H9 (cell line): ENCODE results near the gene KLK11. TPM values are rescaled to one million over a fixed set of nuclear protein-coding genes. Genes with fewer than 3 reads are reported as not detected.
A peak's percentile ranks its signal among the peaks of the same experiment; 100 is the strongest.

Experiments
- DNase-seq: peaks from one replicate; pipeline ENCODE4 v3.0.0-alpha.2; 2017
- H2AFZ ChIP-seq: one replicate; pipeline ENCODE4 v1.6.1; 2013; ENCODE audit warnings: mild to moderate bottlenecking, low read length, control low read depth, moderate library complexity
- H2AK5ac ChIP-seq: 2 replicates; pipeline ENCODE4 v1.6.1; 2013; ENCODE audit warnings: low read length, control low read depth, mixed read lengths; ENCODE audit not compliant: insufficient read length
- H2BK120ac ChIP-seq: one replicate; pipeline ENCODE4 v1.6.1; 2013; ENCODE audit warnings: low read depth, mild to moderate bottlenecking, low read length, control low read depth, inconsistent platforms; ENCODE audit not compliant: poor library complexity, severe bottlenecking
- H2BK12ac ChIP-seq: 2 replicates; pipeline ENCODE4 v1.6.1; 2013; ENCODE audit warnings: low read length, control low read depth, mixed read lengths, low read depth; ENCODE audit not compliant: insufficient read length
- H2BK15ac ChIP-seq: 2 replicates; pipeline ENCODE4 v1.6.1; 2013; ENCODE audit warnings: low read depth, low read length, control low read depth
- H2BK20ac ChIP-seq: one replicate; pipeline ENCODE4 v1.6.1; 2013; ENCODE audit warnings: low read depth, mild to moderate bottlenecking, low read length, control low read depth, inconsistent platforms; ENCODE audit not compliant: poor library complexity, severe bottlenecking
- H2BK5ac ChIP-seq: 2 replicates; pipeline ENCODE4 v1.6.1; 2013; ENCODE audit warnings: low read length, control low read depth, mixed read lengths; ENCODE audit not compliant: insufficient read length
- H3K14ac ChIP-seq: 2 replicates; pipeline ENCODE4 v1.6.1; 2013; ENCODE audit warnings: low read length, control low read depth; ENCODE audit not compliant: insufficient read depth
- H3K18ac ChIP-seq: 2 replicates; pipeline ENCODE4 v1.6.1; 2013; ENCODE audit warnings: low read depth, mild to moderate bottlenecking, mixed read lengths, low read length, control low read depth; ENCODE audit not compliant: insufficient read length
- H3K23ac ChIP-seq: 2 replicates; pipeline ENCODE4 v1.6.1; 2013; ENCODE audit warnings: low read length, control low read depth, mixed read lengths, low read depth; ENCODE audit not compliant: insufficient read length
- H3K23me2 ChIP-seq: 2 replicates; pipeline ENCODE4 v1.6.1; 2013; ENCODE audit warnings: low read depth, mild to moderate bottlenecking, mixed read lengths, low read length, control low read depth; ENCODE audit not compliant: insufficient read length, poor library complexity, severe bottlenecking
- H3K27ac ChIP-seq: 2 replicates; pipeline ENCODE4 v1.5.1; 2013; ENCODE audit warnings: low read length, control low read depth, mixed read lengths, low read depth; ENCODE audit not compliant: insufficient read length
- H3K27me3 ChIP-seq: 2 replicates; pipeline ENCODE4 v1.6.1; 2013; ENCODE audit warnings: low read length, control low read depth, inconsistent platforms; ENCODE audit not compliant: insufficient read depth
- H3K4ac ChIP-seq: 2 replicates; pipeline ENCODE4 v1.6.1; 2013; ENCODE audit warnings: low read depth, mild to moderate bottlenecking, control low read depth, inconsistent platforms, low read length, moderate library complexity
- H3K4me1 ChIP-seq: 2 replicates; pipeline ENCODE4 v1.6.1; 2013; ENCODE audit warnings: low read length, control low read depth, inconsistent platforms; ENCODE audit not compliant: insufficient read depth
- H3K4me2 ChIP-seq: 2 replicates; pipeline ENCODE4 v1.6.1; 2013; ENCODE audit warnings: low read length, control low read depth, mixed read lengths; ENCODE audit not compliant: insufficient read length, insufficient read depth
- H3K56ac ChIP-seq: 2 replicates; pipeline ENCODE4 v1.6.1; 2013; ENCODE audit warnings: low read depth, mild to moderate bottlenecking, mixed read lengths, low read length, control low read depth; ENCODE audit not compliant: insufficient read length
- H3K79me1 ChIP-seq: 2 replicates; pipeline ENCODE4 v1.6.1; 2013; ENCODE audit warnings: low read depth, mild to moderate bottlenecking, moderate library complexity, low read length, control low read depth, inconsistent platforms; ENCODE audit not compliant: insufficient read depth, poor library complexity, severe bottlenecking
- H3K79me2 ChIP-seq: 2 replicates; pipeline ENCODE4 v1.6.1; 2013; ENCODE audit warnings: low read length, control low read depth, inconsistent platforms; ENCODE audit not compliant: insufficient read depth
- H3K9ac ChIP-seq: 2 replicates; pipeline ENCODE4 v1.6.1; 2013; ENCODE audit warnings: low read length, control low read depth, mixed read lengths; ENCODE audit not compliant: insufficient read length; ENCODE audit errors: extremely low read depth
- H3K9me3 ChIP-seq: one replicate; pipeline ENCODE4 v1.6.1; 2013; ENCODE audit warnings: low read depth, low read length, inconsistent platforms; ENCODE audit not compliant: control insufficient read depth
- H3T11ph ChIP-seq: one replicate; pipeline ENCODE4 v1.6.1; 2013; ENCODE audit warnings: mild to moderate bottlenecking, low read length, control low read depth, inconsistent platforms
- H4K20me1 ChIP-seq: one replicate; pipeline ENCODE4 v1.6.1; 2013; ENCODE audit not compliant: control insufficient read depth, insufficient read length, insufficient read depth
- H4K5ac ChIP-seq: 2 replicates; pipeline ENCODE4 v1.6.1; 2013; ENCODE audit warnings: low read depth, mild to moderate bottlenecking, mixed read lengths, low read length, control low read depth; ENCODE audit not compliant: insufficient read length
- H4K8ac ChIP-seq: replicated peaks from 2 replicates; pipeline ENCODE4 v1.6.1; 2013; ENCODE audit warnings: low read length, control low read depth, mixed read lengths, low read depth; ENCODE audit not compliant: insufficient read length
- H4K91ac ChIP-seq: 2 replicates; pipeline ENCODE4 v1.6.1; 2013; ENCODE audit warnings: low read depth, mild to moderate bottlenecking, moderate library complexity, mixed read lengths, low read length, control low read depth; ENCODE audit not compliant: insufficient read length
- H3K27ac Mint-ChIP-seq, 3 experiments: 2 replicates in 2 of 3; 3 replicates in 1 of 3; pipeline ENCODE4 v1.8.0; 2020 to 2021; ENCODE audit warnings: mixed read lengths in 3 of 3, mild to moderate bottlenecking in 1 of 3, moderate library complexity in 1 of 3
- H3K27me3 Mint-ChIP-seq: 2 replicates; pipeline ENCODE4 v1.8.0; 2021; ENCODE audit warnings: low read depth, mild to moderate bottlenecking, moderate library complexity, mixed read lengths
- H3K36me3 Mint-ChIP-seq, 3 experiments: 2 replicates in 2 of 3; 3 replicates in 1 of 3; pipeline ENCODE4 v1.8.0; 2020 to 2021; ENCODE audit warnings: low read depth in 3 of 3, mixed read lengths in 3 of 3; ENCODE audit not compliant: insufficient read depth in 1 of 3
- H3K4me1 Mint-ChIP-seq, 2 experiments: 2 replicates each; pipeline ENCODE4 v1.8.0; 2020; ENCODE audit warnings: mixed read lengths in 2 of 2
- H3K4me3 Mint-ChIP-seq, 2 experiments: 2 replicates in 1 of 2; 3 replicates in 1 of 2; pipeline ENCODE4 v1.8.0; 2020 to 2021; ENCODE audit warnings: mild to moderate bottlenecking in 2 of 2, mixed read lengths in 2 of 2, moderate library complexity in 1 of 2
- H3K9me3 Mint-ChIP-seq, 2 experiments: 2 replicates in 1 of 2; 3 replicates in 1 of 2; pipeline ENCODE4 v1.8.0; 2020; ENCODE audit warnings: mild to moderate bottlenecking in 2 of 2, mixed read lengths in 2 of 2, moderate library complexity in 1 of 2
- CTCF ChIP-seq: fragments of 200-600 bp; sonication (generic); conservative IDR thresholded peaks from 3 replicates; pipeline ENCODE4 v1.8.0; 2021; ENCODE audit warnings: antibody characterized with exemption, mild to moderate bottlenecking
- WGBS: extraction: QIAGEN DNeasy Blood & Tissue Kit; methylation state at CpG from one replicate; pipeline ENCODE4 v1.1.7; 2013; ENCODE audit warnings: missing lambda C conversion rate, low lambda C conversion rate, mixed read lengths; ENCODE audit not compliant: insufficient read length; ENCODE audit errors: extremely low coverage; 5-methylcytosine and 5-hydroxymethylcytosine counted together
- total RNA-seq: library from RNA; stranded (reverse); gene quantifications from 2 replicates; pipeline ENCODE4 v1.2.1, GENCODE V29; 2021

The KLK11 gene
- total RNA-seq, 1 experiment from 2014 or later = not detected

GRCh38 chr19:51025809-51026553, 435 bp downstream of the KLK11 start:
- no peak overlapping the region for H3T11ph ChIP-seq
- Mint-ChIP-seq H3K27me3 (peaks cover 6% of the 10 kb centered on the region), H3K27ac (0 out of 7 replicates have a peak overlapping the region, but pooled peaks of 1 of the 3 experiments have one; percentile 18), H3K4me1 (peaks cover 28 to 50% of the 10 kb centered on the region in 2 experiments), H3K36me3 (no peaks in the 10 kb centered on the region), H3K4me3 (peak overlapping the region in 1 of 2 experiments; percentile 23; a peak in 1 of 5 replicates), H3K9me3 (no peaks in the 10 kb centered on the region; a peak in 1 of 5 replicates)
- H3K23me2 ChIP-seq = no peaks in the 10 kb centered on the region
- no peak overlapping the region for H3K23ac ChIP-seq
- H2BK20ac ChIP-seq = no peak overlapping the region
- H3K27me3 ChIP-seq = no peaks in the 10 kb centered on the region
- H3K79me1 ChIP-seq = no peaks in the 10 kb centered on the region
- H3K56ac ChIP-seq = no peak overlapping the region
- no peak overlapping the region for H2BK12ac ChIP-seq
- no peak overlapping the region for H3K4ac ChIP-seq
- H3K18ac ChIP-seq = no peak overlapping the region
- no peak overlapping the region for H2BK120ac ChIP-seq
- H3K9me3 ChIP-seq = no peaks in the 10 kb centered on the region
- no peak overlapping the region for H4K91ac ChIP-seq
- no peak overlapping the region for H4K8ac ChIP-seq
- H4K20me1 ChIP-seq = no peaks in the 10 kb centered on the region
- no peak overlapping the region for H3K27ac ChIP-seq
- no peak overlapping the region for H2BK15ac ChIP-seq
- no peak overlapping the region for H2AK5ac ChIP-seq
- H3K4me1 ChIP-seq = no peaks in the 10 kb centered on the region
- H3K9ac ChIP-seq = no peak overlapping the region
- no peak overlapping the region for H3K4me2 ChIP-seq
- no peak overlapping the region for H4K5ac ChIP-seq
- H2AFZ ChIP-seq = no peak overlapping the region
- H3K79me2 ChIP-seq = no peaks in the 10 kb centered on the region
- WGBS = no CpG with 5 or more reads among the region's 18 CpGs
- no peak for TF ChIP-seq CTCF
- no peak overlapping the region for H2BK5ac ChIP-seq
- DNase-seq = no peak
- H3K14ac ChIP-seq = no peak overlapping the region; the same call in 1 of the 2 replicates
